Activated naive CD4-positive, alpha-beta T cell treated with anti-CD3 and anti-CD28 coated beads, Interleukin-2, amount 50 U/mL, for 16 hours (primary cell): ENCODE results near the gene PGA4.
A peak's percentile ranks its signal among the peaks of the same experiment; 100 is the strongest.
"Not testable (repeated sequence)": the region's sequence is repeated elsewhere in the genome, so short reads cannot be mapped to it uniquely, and the experiment has no call there.

Experiments
- DNase-seq: peaks from one replicate; pipeline ENCODE4 v3.0.0-alpha.2; 2020

The PGA4 gene

GRCh38 chr11:61252332-61252731 is 30.2 kb downstream of the PGA4 start:
- not testable (repeated sequence) for DNase-seq

GRCh38 chr11:61254403-61255025 is 32.4 kb downstream of the PGA4 start:
- peak; percentile 63 for DNase-seq

GRCh38 chr11:61256710-61257482 is 34.7 kb downstream of the PGA4 start:
- no peak for DNase-seq

- DNase-seq: no peak
These were observed 36.4 kb downstream of the PGA4 start for GRCh38 chr11:61258546-61258945.

GRCh38 chr11:61259363-61259762 is 37.2 kb downstream of the PGA4 start:
- no peak for DNase-seq

GRCh38 chr11:61264371-61264770 is 42.2 kb downstream of the PGA4 start:
- no peak for DNase-seq

DNA sequence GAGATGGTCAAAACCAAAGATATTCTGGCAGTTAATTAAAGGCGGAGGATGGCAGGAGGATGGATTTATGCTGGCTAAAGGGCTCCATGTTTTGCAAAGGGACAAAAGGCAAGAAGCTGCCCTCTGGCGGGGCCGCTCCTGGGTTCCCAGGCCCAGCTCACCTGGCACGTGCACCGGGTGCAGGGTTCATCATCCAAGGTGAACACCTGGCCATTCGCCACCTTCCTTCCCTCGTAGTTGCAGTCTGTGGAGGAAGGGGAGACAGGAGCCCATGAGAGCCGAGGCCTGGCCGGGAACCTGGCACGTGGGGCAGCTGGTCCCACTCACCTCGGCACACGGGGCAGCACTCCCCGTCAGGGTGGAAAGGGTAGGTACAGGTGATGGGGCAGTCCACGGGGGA is 42.6 kb downstream of the PGA4 start:
- DNase-seq: no peak

GRCh38 chr11:61265357-61265756 is 43.2 kb downstream of the PGA4 start:
- DNase-seq: no peak

DNA sequence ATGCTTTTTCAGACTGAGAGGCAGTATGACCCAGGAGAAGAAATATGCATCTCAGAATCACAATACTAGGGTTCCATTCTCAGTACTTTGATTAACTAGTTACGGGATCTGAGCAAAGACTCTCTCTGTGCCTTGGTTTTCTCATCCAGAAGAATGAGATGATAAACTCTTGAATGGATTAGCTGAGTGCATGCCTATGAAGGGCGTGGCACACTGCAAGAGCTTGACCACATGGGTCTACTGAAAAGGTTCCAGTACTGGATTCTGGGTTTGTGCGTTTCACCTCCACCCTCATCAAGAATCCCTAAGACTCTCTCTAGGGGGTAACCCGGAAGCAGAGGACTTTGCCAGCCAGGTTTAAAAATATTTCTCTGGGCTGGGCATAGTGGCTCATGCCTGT is 44.5 kb downstream of the PGA4 start:
- DNase-seq: no peak

DNA sequence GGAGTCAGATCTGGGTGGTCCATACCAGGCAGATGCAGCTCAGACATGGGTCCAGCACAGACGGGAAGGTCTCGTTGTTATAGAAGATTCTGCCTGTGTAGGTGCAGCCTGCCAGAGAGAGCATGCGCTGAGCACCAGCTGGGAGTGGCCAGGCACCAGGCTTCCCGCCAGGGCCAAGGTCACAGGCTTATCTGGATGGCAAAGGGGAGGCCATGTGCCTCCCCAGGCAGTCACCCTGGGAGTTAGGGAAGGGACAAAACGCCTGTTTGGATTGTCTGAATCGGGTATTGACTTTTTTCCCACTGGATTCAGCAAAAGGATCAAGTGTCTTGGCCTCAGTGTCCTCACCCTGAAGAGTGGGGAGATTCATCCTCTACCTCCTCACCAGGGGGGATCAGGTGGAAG is 45.3 kb downstream of the PGA4 start:
- DNase-seq: no peak

DNA sequence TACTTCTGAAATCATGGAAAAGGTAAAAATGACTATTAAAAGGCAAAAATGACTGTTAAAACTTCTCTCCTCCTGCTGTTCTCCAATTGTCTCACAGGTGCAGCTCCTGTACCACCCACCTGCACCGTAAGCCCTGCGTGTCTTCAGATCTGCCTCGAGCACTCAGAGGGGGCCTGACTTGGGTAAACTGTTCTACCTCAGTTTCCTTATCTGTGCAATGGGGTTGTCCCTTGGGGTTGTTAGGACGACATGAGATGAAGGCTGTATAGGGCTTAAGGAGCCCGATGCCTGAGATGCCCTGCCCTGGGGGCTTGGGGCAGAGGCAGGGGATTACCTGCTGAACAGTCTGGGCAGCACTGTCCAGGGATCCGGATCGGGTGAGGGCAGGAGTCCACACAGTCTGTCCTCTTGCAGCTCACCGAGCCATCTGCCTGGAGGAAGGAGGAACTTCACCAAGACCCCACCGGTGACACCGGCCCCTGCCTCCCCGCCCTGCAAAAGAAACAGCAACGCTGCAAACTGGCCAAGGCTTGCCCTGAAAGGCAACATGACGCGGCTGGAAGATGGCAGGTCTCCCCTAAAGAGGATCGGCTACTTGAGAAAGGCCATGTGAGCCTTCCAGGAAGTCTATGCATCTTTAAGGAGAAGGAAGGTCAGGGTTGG is 46.6 kb downstream of the PGA4 start:
- DNase-seq: no peak

- DNase-seq: no peak
These were observed 48.4 kb downstream of the PGA4 start for GRCh38 chr11:61270354-61271076.

GRCh38 chr11:61272731-61273130 is 50.6 kb downstream of the PGA4 start:
- DNase-seq: no peak

DNA sequence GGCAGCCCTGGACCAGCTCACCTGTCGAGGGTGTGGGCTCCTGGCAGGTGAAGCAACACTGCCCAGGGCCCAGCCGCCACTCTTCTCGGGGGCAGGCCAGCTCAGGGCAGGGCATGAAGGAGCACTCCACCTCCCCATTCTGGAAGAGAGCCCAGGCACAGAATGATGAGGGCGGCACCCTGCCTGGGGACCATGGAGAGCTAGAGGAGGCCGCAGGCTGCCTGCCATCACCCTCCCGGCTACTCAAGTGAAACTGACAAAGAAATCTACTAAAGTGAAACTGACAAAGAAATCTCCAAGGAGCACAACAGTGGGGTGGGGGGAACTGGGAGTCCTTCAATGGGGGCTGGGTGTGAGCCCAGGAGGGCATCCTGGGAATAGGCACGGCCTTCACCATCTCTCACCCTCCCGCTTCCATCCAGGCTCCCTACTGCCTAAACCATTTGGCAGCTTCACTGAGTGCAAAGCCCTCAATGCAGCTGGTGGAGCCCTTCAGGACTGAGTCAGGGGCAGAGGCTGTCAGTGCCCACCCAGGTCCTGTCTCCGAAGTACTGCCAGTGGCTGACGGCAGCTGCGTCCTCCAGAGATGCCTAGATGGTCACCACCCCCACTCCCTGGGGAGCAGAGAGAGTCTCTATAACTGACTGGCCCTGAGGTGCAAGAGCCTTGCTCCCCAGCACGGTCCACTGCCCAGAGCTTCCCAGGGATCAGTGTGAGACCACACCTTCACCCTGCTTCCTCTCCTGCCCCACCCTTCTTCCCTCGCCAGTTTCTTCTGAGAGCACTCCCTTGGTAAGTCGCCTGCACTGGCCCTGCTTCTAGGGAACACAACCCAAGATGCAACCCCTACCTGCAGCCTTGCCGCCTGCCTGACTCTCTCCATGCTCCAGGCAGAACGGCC is 51.3 kb downstream of the PGA4 start:
- DNase-seq: no peak

GRCh38 chr11:61274084-61274483 is 51.9 kb downstream of the PGA4 start:
- DNase-seq: no peak

GRCh38 chr11:61275191-61275590 is 53.0 kb downstream of the PGA4 start:
- DNase-seq: no peak

DNA sequence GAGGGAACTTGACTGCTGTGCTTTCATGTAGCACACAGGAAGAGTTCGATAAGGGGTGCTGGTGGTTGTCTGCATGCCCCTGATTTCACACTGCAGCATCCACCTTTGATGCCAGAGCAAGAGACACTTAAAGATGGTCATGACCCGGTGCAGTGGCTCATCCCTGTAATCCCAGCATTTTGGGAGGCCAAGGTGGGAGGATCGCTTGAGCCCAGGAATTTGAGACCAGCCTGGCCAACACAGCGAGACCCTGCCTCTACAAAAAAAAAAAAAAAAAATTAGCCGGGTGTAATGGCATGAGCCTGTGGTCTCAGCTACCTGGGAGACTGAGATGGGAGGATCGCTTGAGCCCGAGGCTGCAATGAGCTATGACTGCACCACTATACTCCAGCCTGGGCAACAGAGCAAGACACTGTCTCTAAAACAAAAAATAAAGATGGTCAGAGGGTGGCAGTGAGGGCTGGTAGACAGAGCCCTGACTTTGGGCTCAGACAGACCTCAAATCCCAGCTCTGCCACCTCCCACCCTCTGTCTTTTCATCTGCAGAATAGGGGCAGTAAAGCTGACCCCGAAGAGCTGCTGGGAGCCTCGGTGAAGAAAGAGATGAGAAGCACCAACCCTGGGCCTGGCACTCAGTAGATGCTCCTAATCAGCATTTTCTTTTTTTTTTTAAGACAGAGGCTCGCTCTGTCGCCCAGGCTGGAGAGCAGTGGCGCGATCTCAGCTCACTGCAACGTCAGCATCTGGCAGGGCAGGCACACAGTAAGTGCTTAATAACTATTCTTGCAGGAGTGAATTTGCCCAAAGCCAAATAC is 55.2 kb downstream of the PGA4 start:
- no peak for DNase-seq

GRCh38 chr11:61278001-61278470 is 55.9 kb downstream of the PGA4 start:
- DNase-seq: no peak

GRCh38 chr11:61279934-61280659 is 58.0 kb downstream of the PGA4 start:
- no peak for DNase-seq

DNA sequence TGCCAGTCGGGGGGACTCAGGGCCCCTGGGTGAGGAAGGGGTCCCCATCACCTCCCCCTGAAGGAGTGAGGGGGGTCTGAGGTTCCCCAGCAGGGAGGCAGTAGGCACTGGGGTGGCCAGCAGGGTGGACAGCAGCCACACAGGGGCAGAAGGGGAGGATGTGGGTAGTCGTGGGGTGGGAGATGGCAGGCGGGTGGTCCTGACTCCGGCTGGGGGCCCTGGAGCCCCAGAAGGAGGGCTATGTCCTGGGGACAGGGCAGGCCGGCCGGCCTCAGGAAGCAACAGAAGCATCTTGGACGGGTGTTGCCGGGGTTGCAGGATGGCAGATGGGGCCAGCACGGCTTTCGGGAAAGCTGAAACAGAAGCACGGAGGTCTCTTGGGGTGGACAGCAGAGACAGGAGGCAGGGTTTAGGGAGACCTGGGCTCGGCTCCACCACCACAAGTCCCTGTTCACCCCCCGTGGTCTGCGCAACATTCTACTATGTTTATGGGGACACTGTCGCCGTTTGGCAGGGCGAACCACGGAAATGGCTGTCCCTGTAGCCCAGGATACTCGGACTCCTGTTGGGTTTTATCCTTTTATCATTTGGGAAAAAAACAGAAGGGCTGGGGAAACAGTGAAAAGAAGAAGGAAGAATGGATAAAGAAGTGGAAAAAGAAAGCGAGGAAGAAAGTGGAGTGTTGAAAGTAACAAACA is 58.9 kb downstream of the PGA4 start:
- DNase-seq: no peak
